Heart left ventricle (tissue), 16 donors: ENCODE measurements around the gene C2orf78. TPM values are rescaled to one million over a fixed set of nuclear protein-coding genes. Genes with fewer than 3 reads are reported as not detected.
A peak's percentile ranks its signal among the peaks of the same experiment; 100 is the strongest.

ENCODE experiments used
- ATAC-seq, 4 donors: fragments of 200-7000 bp; cut with Tn5 transposase; one replicate each; pipeline ENCODE4 v1.9.1; 2020 to 2022; ENCODE audit warnings: moderate library complexity in 4 of 4, mild to moderate bottlenecking in 3 of 4, moderate number of reproducible peaks in 1 of 4
- DNase-seq, 5 donors: peaks; one replicate each; pipeline ENCODE4 v3.0.0-alpha.2; 2020
- H3K27ac ChIP-seq, 12 donors: fragments of 200-600 bp; sonication (generic) in 4 of 12; one replicate each; pipeline versions ENCODE4 v1.5.0 to v1.8.0; 2016 to 2022; ENCODE audit warnings: mild to moderate bottlenecking in 2 of 12
- H3K27me3 ChIP-seq, 9 donors: fragments of 200-600 bp; sonication (generic) in 2 of 9; one replicate each; pipeline versions ENCODE4 v1.5.1 to v1.8.0; 2016 to 2022; ENCODE audit warnings: mild to moderate bottlenecking in 3 of 9
- H3K36me3 ChIP-seq, 9 donors: fragments of 200-600 bp; sonication (generic) in 2 of 9; one replicate each; pipeline versions ENCODE4 v1.5.0 to v1.8.0; 2018 to 2022; ENCODE audit warnings: mild to moderate bottlenecking in 2 of 9
- H3K4me1 ChIP-seq, 12 donors: fragments of 200-600 bp; sonication (generic) in 4 of 12; one replicate each; pipeline versions ENCODE4 v1.5.0 to v1.8.0; 2016 to 2022; ENCODE audit warnings: mild to moderate bottlenecking in 3 of 12
- H3K4me3 ChIP-seq, 12 donors: fragments of 200-600 bp; sonication (generic) in 4 of 12; one replicate each; pipeline versions ENCODE4 v1.5.0 to v1.8.0; 2017 to 2022; ENCODE audit warnings: mild to moderate bottlenecking in 9 of 12, moderate library complexity in 4 of 12
- H3K9me3 ChIP-seq, 12 donors: fragments of 200-600 bp; sonication (generic) in 4 of 12; one replicate each; pipeline versions ENCODE4 v1.5.0 to v1.8.0; 2016 to 2022; ENCODE audit warnings: mild to moderate bottlenecking in 1 of 12
- CTCF ChIP-seq, 12 donors: fragments of 200-600 bp; sonication (generic) in 4 of 12; IDR thresholded peaks; one replicate each; pipeline versions ENCODE4 v1.5.0 to v1.8.0; 2018 to 2022; ENCODE audit warnings: antibody characterized with exemption in 12 of 12, mild to moderate bottlenecking in 5 of 12
- POLR2A ChIP-seq, 2 donors: fragments of 450-650 bp; IDR thresholded peaks; one replicate each; pipeline ENCODE4 v1.6.1; 2017; ENCODE audit warnings: antibody characterized with exemption in 2 of 2, mild to moderate bottlenecking in 2 of 2, moderate library complexity in 2 of 2
- WGBS, 4 donors: extraction: QIAGEN DNeasy Blood & Tissue Kit in 2 of 4; methylation state at CpG; one replicate each; pipeline versions ENCODE4 v1.1.5 to v1.1.7; 2013 to 2018; 5-methylcytosine and 5-hydroxymethylcytosine counted together
- intact Hi-C, 10 donors: fragments of 100-400 bp; cut with DNase I; formaldehyde crosslinking; loops; one replicate each; pipeline versions ENCODE4 v1.11.1 to v1.14.2; 2022
- polyA plus RNA-seq, 2 donors: library from polyadenylated mRNA; stranded (reverse); fragments of 200-250 nt; gene quantifications; one replicate each; pipeline ENCODE4 v1.2.3, GENCODE V29; 2013
- total RNA-seq, 9 donors: library from RNA; depleted of rRNA in 2 of 9; stranded (reverse); fragments of >200 nt in 2 of 9; fragmentation: NEBNext Ultra II Directional in 3 of 9; extraction: Animal tissue kit (Norgen Biotek cat#: 25700) in 3 of 9; gene quantifications; one replicate each; pipeline versions ENCODE4 v1.1.0 to v1.2.4, GENCODE V29; 2016 to 2023
- donor health status: ischemic (EF 13 %, LVEDD 7.1; RV severe dilation, severe dysfunction).
- donor health status: healthy with polysubstance abuse.
- donor health status: DM: no; HTN: yes; CAD: no.
- donor health status: DM: no; HTN: no; CAD: no.
- donor health status: ischemic (EF 25% LVEDD 6.9; RV normal size, moderate dysfunction).
- donor health status: ischemic (EF 25% LVEDD 5.7; RV mildly dilated, moderate dysfunction).
- donor health status: healthy.
- donor health status: DM: yes; HTN: yes; CAD: no.
- donor health status: ischemic (EF 35%, LVEDD 5.7; RV mildly dilated, moderate dysfunction).
- donor health status: nonischemic (EF 11% LVEDD 7.7; RV severe dilation, severe dysfunction).
- donor health status: DM: yes; HTN: yes; CAD: no.
- donor health status: PGD.
- donor health status: ischemic (EF 29% LVEDD 5.4; RV normal size, mild dysfunction).
- donor health status: nonischemic (EF 23%, LVEDD 6.1; RV moderate dilation, normal function).

Gene C2orf78
- total and polyA plus RNA-seq, 11 donors, result not detected

DNA sequence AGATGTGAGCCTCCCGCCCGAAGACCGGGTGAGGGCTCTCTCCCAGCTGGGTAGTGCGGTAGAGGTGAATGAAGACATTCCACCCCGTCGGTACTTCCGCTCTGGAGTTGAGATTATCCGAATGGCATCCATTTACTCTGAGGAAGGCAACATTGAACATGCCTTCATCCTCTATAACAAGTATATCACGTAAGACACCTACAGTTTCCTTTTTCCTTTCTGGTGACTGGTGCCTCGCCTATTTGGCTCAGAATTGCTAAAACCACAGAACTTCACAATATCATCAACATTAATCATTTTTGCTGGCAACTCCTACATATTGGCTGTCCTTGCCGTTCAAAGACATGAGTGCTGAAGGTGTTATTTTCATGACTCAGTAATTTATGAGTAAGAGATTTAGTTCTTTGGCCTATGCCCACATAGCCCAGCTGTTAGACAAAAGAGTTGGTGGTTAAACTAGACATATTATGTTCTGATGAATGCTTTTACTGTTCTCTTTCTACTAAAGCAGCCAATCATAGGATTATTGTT, 47.0 kb downstream of the C2orf78 start:
- ATAC-seq (peak in 1 of 4 donors; percentile 7), DNase-seq (no peak)
- 88 to 90% (median 89%) methylated on average over 11 of the region's 11 CpGs for WGBS, 4 donors
- Histone ChIP-seq H3K9me3 (no peaks in the 10 kb centered on the region), H3K27ac (peak overlapping the region in 2 of 12 donors; percentile 96 to 99), H3K4me3 (no peak overlapping the region), H3K27me3 (no peaks in the 10 kb centered on the region), H3K4me1 (peaks cover 0 to 40% (median 17%) of the 10 kb centered on the region in 12 donors), H3K36me3 (peaks cover 0 to 50% (median 38%) of the 10 kb centered on the region in 9 donors)
- TF ChIP-seq POLR2A (IDR thresholded peaks at IDR 0.05) (no peak), CTCF (IDR thresholded peaks at IDR 0.05) (no peak)
- intact Hi-C loops, result loop anchor here in 1 of 10 donors (5.0 kb wide), 1 partner anchor 91 kb away; no protein-coding TSS in a partner anchor

DNA sequence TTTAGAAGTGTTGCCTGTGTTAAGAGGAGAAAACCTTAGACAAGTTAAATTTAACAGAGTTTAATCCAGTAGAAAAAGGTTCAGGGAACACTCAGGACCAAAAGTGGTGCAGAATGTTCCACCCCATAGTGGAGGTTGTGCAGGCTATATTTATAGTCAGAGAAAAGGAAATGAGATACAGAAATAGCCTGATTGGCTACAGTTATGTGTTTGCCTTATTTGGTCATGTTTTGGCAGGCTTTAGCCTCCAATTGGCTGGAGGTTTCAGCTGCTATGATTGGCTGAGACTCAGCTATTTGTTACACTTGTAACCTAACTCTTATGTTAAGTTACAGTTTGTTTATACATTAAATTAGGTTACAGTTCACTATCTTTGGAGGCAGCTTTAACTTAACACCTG, 48.9 kb downstream of the C2orf78 start:
- no peak for DNase-seq
- peaks cover 0 to 42% (median 16%) of the 10 kb centered on the region in 12 donors for H3K4me1 ChIP-seq
- H3K27me3 ChIP-seq, result no peaks in the 10 kb centered on the region
- H3K9me3 ChIP-seq, result no peaks in the 10 kb centered on the region
- ATAC-seq, result no peak
- no peak overlapping the region for H3K4me3 ChIP-seq
- peaks cover 0 to 58% (median 41%) of the 10 kb centered on the region in 9 donors for H3K36me3 ChIP-seq
- peak overlapping the region in 3 of 12 donors; percentile 5 to 69 (median 41) for H3K27ac ChIP-seq
- no peak for TF ChIP-seq POLR2A (IDR thresholded peaks at IDR 0.05)
- no peak for TF ChIP-seq CTCF (IDR thresholded peaks at IDR 0.05)
- intact Hi-C loops, result loop anchor here in 1 of 10 donors (5.0 kb wide), 1 partner anchor 89 kb away; no protein-coding TSS in a partner anchor

- Histone ChIP-seq H3K4me1 (peaks cover 0 to 28% (median 10%) of the 10 kb centered on the region in 12 donors), H3K9me3 (no peaks in the 10 kb centered on the region), H3K27me3 (no peaks in the 10 kb centered on the region), H3K27ac (peak overlapping the region in 1 of 12 donors; percentile 84), H3K36me3 (peaks cover 0 to 72% (median 42%) of the 10 kb centered on the region in 9 donors), H3K4me3 (no peak overlapping the region)
- peak in 1 of 5 donors; percentile 32 for DNase-seq
- intact Hi-C loops, result loop anchor here in 1 of 10 donors (5.0 kb wide), 1 partner anchor 91 kb away; the partner anchor contains the start of gene DGUOK
- TF ChIP-seq POLR2A (IDR thresholded peaks at IDR 0.05), result no peak
- TF ChIP-seq CTCF (IDR thresholded peaks at IDR 0.05), result no peak
- ATAC-seq, result peak in 1 of 4 donors; percentile 40
- WGBS, 4 donors, result 78 to 88% (median 82%) methylated on average over 11 to 17 of the region's 17 CpGs
Observed at GRCh38 chr2:73836141-73836943, 52.4 kb downstream of the C2orf78 start.
